Tibial artery (tissue), 4 donors: ENCODE data around the gene MACROD2.

Source experiments
- DNase-seq, 2 donors: peaks; one replicate each; pipeline ENCODE4 v3.0.0-alpha.2; 2019
- H3K27ac ChIP-seq, 2 donors: fragments of 200-600 bp; sonication (generic) in 1 of 2; 1 replicate in 1 of 2; 2 replicates in 1 of 2; pipeline ENCODE4 v1.5.1; 2018 to 2019; ENCODE audit warnings: mild to moderate bottlenecking in 1 of 2
- H3K27me3 ChIP-seq, 2 donors: fragments of 200-600 bp; sonication (generic) in 1 of 2; one replicate each; pipeline versions ENCODE4 v1.5.1 to v1.6.0; 2016 to 2019
- H3K36me3 ChIP-seq, 3 donors: fragments of 200-600 bp; sonication (generic) in 2 of 3; one replicate each; pipeline ENCODE4 v1.5.1; 2016 to 2019; ENCODE audit warnings: mild to moderate bottlenecking in 2 of 3
- H3K4me1 ChIP-seq, 4 donors: fragments of 200-600 bp; sonication (generic) in 2 of 4; 1 replicate in 3 of 4; 2 replicates in 1 of 4; pipeline ENCODE4 v1.5.1; 2016 to 2019
- H3K4me3 ChIP-seq, 2 donors: fragments of 200-600 bp; sonication (generic) in 1 of 2; 1 replicate in 1 of 2; 2 replicates in 1 of 2; pipeline ENCODE4 v1.5.1; 2018 to 2019; ENCODE audit warnings: mild to moderate bottlenecking in 2 of 2
- H3K9me3 ChIP-seq, 3 donors: fragments of 200-600 bp; sonication (generic) in 1 of 3; one replicate each; pipeline ENCODE4 v1.5.1; 2016 to 2019
- CTCF ChIP-seq, 2 experiments: fragments of 200-600 bp in 1 of 2; fragments of 450-650 bp in 1 of 2; IDR thresholded peaks; one replicate each; pipeline ENCODE4 v1.5.1; 2017 to 2019; ENCODE audit warnings: antibody characterized with exemption in 2 of 2, mild to moderate bottlenecking in 1 of 2, moderate library complexity in 1 of 2
- intact Hi-C: fragments of 100-400 bp; cut with DNase I; formaldehyde crosslinking; loops from one replicate; pipeline ENCODE4 v1.15.0; 2023; ENCODE audit warnings: low total_unique reads

MACROD2 gene

DNA sequence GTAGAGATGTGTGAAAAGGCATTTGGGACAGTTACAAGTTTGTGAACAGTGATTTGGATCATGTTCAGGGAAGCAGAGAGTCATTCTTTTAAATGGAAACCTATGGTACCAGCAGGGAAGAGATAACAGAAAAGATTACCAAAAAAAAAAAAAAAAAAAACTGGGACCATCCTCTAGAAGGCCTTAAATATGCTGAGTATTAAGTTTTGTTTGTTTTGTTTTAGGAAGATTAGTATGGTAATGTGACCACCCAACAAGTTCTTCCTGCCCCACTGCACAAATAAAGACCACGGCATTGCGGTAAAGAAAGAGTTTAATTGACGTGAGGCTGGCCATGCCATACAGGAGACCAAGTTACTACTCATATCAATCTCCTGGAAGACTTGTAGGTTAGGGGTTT is 1631.8 kb downstream of the MACROD2 start:
- Histone ChIP-seq H3K27ac (no peak overlapping the region), H3K4me1 (no peaks in the 10 kb centered on the region), H3K27me3 (no peaks in the 10 kb centered on the region), H3K9me3 (no peaks in the 10 kb centered on the region), H3K36me3 (no peaks in the 10 kb centered on the region), H3K4me3 (no peak overlapping the region)
- no peak for TF ChIP-seq CTCF (IDR thresholded peaks at IDR 0.05)
- intact Hi-C loops: no loop called here
- no peak for DNase-seq

- H3K36me3 ChIP-seq: no peaks in the 10 kb centered on the region
- no peak for TF ChIP-seq CTCF (IDR thresholded peaks at IDR 0.05)
- H3K27me3 ChIP-seq: no peaks in the 10 kb centered on the region
- DNase-seq: no peak
- H3K4me3 ChIP-seq: no peak overlapping the region
- no peak overlapping the region for H3K27ac ChIP-seq
- H3K4me1 ChIP-seq: no peaks in the 10 kb centered on the region
- intact Hi-C loops: no loop called here
- no peaks in the 10 kb centered on the region for H3K9me3 ChIP-seq
Observed at GRCh38 chr20:15627501-15627903, 1632.2 kb downstream of the MACROD2 start.

DNA sequence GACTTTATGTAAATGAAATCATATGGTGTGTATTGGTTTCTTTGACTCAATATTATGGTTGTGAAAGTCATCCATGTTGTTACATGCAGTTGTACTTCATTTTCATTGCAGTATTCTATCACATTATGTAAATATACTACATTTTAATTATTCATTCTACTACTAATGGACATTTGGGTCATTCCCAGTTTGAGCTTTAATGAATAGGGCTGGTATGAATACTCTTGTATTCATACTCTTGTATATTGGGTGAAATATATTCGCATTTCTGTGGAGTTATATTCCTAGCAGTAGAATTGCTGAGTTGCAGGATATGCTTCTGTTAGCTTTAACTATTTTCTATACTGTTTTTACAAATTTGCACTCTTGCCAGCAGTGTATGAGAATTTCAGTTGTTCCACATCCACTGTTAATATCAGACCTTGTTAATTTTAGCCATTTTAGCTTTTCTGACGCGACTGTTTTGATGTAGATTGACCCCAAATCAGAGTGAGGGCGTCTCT is 1633.6 kb downstream of the MACROD2 start:
- no peaks in the 10 kb centered on the region for H3K27me3 ChIP-seq
- no peaks in the 10 kb centered on the region for H3K4me1 ChIP-seq
- no peak overlapping the region for H3K4me3 ChIP-seq
- H3K27ac ChIP-seq: no peak overlapping the region
- no peaks in the 10 kb centered on the region for H3K9me3 ChIP-seq
- no peaks in the 10 kb centered on the region for H3K36me3 ChIP-seq
- TF ChIP-seq CTCF (IDR thresholded peaks at IDR 0.05): no peak
- intact Hi-C loops: no loop called here
- no peak for DNase-seq

GRCh38 chr20:15630360-15630759 is 1635.0 kb downstream of the MACROD2 start:
- H3K36me3 ChIP-seq: no peaks in the 10 kb centered on the region
- no peak overlapping the region for H3K27ac ChIP-seq
- intact Hi-C loops: no loop called here
- no peak overlapping the region for H3K4me3 ChIP-seq
- H3K27me3 ChIP-seq: no peaks in the 10 kb centered on the region
- no peak for TF ChIP-seq CTCF (IDR thresholded peaks at IDR 0.05)
- DNase-seq: no peak
- no peaks in the 10 kb centered on the region for H3K9me3 ChIP-seq
- H3K4me1 ChIP-seq: no peaks in the 10 kb centered on the region

DNA sequence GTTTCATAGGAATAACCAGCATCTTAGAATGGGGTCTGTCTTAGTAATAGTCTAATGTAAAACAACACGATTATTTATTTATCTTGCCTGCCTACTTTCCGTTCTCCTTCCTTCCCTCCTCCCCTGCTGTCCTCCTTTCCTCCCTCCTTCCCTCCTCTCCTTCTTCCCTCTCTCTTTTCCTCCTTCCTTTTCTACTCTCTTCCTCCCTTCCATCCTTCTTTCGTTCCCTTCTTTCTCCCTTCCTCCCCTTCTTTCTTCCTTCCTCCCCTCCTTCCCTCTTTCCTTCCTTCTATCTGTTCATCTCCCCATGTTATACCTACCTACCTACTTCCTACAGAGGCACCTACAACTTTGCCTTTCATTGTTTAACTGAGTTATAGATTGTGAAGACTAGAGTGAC is 1637.4 kb downstream of the MACROD2 start:
- H3K4me3 ChIP-seq: no peak overlapping the region
- peaks cover 0 to 12% (median 2%) of the 10 kb centered on the region in 4 donors for H3K4me1 ChIP-seq
- intact Hi-C loops: no loop called here
- no peak for TF ChIP-seq CTCF (IDR thresholded peaks at IDR 0.05)
- H3K36me3 ChIP-seq: no peaks in the 10 kb centered on the region
- H3K27ac ChIP-seq: no peak overlapping the region
- no peaks in the 10 kb centered on the region for H3K9me3 ChIP-seq
- H3K27me3 ChIP-seq: no peaks in the 10 kb centered on the region
- DNase-seq: no peak

GRCh38 chr20:15634102-15634501 is 1638.8 kb downstream of the MACROD2 start:
- no peak for DNase-seq
- Histone ChIP-seq H3K36me3 (no peaks in the 10 kb centered on the region), H3K4me3 (no peak overlapping the region), H3K27ac (no peak overlapping the region), H3K27me3 (no peaks in the 10 kb centered on the region), H3K9me3 (no peaks in the 10 kb centered on the region), H3K4me1 (peaks cover 0 to 18% (median 6%) of the 10 kb centered on the region in 4 donors)
- no peak for TF ChIP-seq CTCF (IDR thresholded peaks at IDR 0.05)
- intact Hi-C loops: no loop called here
